ENCODE measurements around the gene SEPTIN5.
A peak's percentile ranks its signal among the peaks of the same experiment; 100 is the strongest.

SEPTIN5 gene

GRCh38 chr22:19705181-19705934 is 8.9 kb upstream of the SEPTIN5 start:
- no peak for DNase-seq (ENCODE audit: low spot score)

GRCh38 chr22:19706661-19707151 is 7.6 kb upstream of the SEPTIN5 start:
- DNase-seq (ENCODE audit: low spot score): no peak

- DNase-seq (ENCODE audit: low spot score): no peak
Observed at GRCh38 chr22:19707347-19708290, 6.7 kb upstream of the SEPTIN5 start.

DNA sequence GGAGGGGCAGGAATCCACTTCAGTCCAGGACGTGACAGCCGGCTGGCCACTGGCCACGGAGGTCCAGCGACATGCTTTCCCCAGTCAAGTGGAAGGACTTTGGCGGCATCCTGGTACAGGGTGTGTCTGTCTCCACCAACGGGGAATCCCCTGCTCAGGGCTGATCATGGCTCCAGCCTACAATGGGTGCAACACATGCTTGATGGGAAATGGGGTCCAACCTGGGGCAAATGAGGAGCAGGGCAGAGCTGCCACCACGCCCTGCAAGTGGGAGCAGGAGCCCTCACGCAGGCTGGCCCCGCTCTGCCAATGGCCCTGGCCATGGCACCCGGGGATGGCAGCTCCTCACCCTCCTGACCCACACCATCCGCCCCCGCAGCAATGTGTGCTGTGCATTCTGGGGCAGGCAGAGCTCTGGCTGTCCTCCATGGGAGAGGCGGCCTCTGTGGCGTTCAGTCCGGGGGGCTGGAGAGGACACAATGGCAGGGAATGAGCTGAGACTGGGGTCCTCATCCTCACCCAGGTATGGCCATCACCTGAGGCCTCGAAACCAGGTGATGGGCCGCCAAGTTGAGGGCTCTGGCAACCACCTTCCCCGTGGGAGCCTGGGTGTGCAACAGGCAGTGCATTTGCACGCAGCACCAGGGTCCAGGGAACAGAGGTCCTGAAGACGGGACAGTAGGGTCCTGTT is 5.8 kb upstream of the SEPTIN5 start:
- DNase-seq (ENCODE audit: low spot score): no peak

GRCh38 chr22:19709063-19709769 is 5.1 kb upstream of the SEPTIN5 start:
- no peak for DNase-seq (ENCODE audit: low spot score)

DNA sequence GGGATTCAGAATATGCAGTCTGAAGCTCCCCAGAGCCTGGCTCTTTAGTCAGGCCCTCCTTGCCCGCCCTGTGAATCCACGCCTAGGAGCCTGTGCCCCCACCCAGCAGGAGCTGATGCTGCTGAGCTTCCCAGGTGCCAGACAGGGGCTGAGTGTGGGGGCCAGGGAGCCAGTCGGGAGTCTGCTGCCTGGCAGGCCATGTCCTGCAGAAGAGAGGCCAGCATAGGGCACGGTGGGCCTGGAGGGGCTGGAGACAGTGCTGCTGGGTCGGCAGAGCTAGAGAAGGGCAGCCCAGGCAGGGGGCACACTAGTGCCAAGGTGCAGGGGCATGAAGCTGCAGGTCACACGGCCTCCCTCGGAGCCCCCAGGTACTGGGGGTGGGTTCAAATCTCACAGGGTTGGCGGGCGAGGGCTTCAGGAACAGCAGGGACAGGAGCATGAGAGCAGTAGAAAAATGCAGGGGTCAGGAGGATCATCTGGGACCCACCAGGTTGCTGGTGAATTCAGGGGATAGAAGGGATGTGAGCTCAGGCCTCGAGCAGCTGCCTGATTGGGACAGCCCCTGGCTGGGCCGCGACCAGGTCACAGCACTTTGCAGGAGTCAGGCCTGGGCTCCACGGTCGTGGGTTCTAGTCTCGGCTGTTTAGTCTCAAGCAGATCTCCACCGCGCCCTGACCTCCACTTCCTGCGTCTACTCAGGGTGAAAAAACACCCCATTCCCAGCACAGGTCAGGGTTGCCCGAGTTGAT is 4.1 kb upstream of the SEPTIN5 start:
- DNase-seq (ENCODE audit: low spot score): no peak

- no peak for DNase-seq (ENCODE audit: low spot score)
Observed at GRCh38 chr22:19710769-19711106, 3.6 kb upstream of the SEPTIN5 start.

DNA sequence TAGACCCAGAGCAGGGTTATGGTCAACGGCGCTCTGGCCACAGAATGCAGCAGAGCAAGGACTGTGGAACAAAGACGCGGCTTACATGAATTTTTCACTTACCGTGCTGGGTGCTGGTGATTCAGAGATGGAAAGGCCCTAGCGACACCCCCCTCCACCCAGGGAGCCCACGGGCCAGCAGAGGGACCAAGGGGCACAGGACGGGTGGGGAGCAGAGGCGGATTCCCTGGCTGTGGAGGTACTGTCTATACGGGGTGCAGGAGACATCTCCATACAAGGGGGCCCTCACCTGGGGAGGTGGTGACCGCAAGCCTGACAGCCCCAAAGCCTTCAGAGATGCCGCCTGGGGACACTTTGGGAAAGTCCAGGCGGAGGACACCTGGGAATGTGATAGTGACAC is 1.1 kb upstream of the SEPTIN5 start:
- no peak for DNase-seq (ENCODE audit: low spot score)

DNA sequence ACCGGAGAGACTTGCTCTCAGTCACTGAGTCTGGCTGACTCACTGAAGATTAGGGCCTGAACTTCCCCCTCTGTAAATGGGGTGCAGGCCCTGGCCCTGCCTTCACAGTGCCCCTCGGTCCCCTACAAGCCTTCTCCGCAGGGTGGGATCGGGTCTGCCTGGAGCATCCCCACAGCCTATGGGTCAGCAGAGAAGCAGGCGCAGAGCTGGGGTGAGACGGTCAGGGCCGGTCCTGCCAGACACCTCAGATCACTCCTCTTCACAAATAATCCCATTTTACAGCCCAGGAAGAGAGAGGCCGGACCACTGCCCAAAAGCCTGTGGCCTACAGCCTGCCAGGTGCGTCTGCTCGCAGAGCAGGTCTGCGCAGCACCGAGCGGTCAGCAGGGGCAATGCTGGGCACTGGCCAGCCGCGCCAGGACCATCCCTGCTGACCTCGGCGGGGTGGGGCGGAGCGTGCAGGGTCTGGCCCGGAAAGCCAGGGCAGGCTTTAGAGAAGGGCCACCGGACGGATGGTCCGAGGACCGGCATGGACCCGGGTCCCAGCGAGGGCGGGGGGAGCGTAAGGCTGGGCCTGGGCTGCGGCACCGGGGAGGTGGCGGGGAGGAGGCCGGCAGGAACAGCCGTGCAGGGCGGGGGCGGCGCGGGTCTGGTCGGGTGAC is 522 bp upstream of the SEPTIN5 start:
- peak; percentile 37 for DNase-seq (ENCODE audit: low spot score)

- no peak for DNase-seq (ENCODE audit: low spot score)
Observed at GRCh38 chr22:19715188-19715930, 1.1 kb downstream of the SEPTIN5 start.

GRCh38 chr22:19716041-19716828 is 1.9 kb downstream of the SEPTIN5 start:
- no peak for DNase-seq (ENCODE audit: low spot score)

GRCh38 chr22:19716829-19717105 is 2.5 kb downstream of the SEPTIN5 start:
- DNase-seq (ENCODE audit: low spot score): no peak

DNA sequence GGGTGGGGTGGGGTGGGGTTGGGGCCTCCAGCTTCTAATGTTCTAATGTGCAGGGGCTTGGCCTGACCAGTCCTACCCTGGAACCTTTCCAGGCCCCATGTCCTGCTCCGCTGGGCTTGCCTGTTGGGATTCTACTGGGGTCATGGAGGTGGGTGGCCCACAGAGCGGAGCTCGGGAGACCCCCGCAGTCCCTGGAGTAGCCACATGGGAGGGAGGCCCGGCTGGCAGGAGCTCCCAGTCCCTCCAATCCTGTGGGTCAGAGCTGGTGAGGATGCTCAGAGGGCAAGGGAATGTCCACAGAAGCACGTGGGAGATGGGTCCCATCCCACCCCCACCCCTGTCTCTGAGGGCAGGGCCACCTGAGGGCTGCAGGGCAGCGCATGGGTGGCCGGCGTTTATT is 2.9 kb downstream of the SEPTIN5 start:
- DNase-seq (ENCODE audit: low spot score): peak; percentile 23

GRCh38 chr22:19717691-19718455 is 3.6 kb downstream of the SEPTIN5 start:
- DNase-seq (ENCODE audit: low spot score): peak; percentile 93

GRCh38 chr22:19718456-19719049 is 4.2 kb downstream of the SEPTIN5 start:
- no peak for DNase-seq (ENCODE audit: low spot score)

DNA sequence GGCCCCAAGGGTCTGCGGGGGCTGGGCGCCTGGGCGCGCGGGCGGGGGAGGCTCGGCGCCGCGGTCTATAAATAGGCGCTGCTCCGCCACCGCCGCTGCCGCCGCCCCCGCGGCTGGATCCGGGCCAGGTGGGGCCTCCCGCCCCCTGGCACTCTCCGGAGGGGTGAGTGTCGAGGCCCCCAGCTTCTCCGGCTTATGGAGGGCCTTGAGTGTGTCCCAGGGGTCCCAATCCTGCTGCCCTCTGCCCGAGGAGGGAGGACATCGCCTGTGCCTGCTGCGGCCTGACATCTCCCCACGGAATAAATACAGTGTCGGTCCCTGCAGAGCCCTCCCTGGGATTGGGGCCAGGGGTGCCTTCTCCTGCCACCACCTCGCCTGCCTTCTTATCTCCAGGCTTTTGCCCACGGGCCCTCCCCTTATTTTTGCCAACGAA is 4.8 kb downstream of the SEPTIN5 start:
- DNase-seq (ENCODE audit: low spot score): no peak

- no peak for DNase-seq (ENCODE audit: low spot score)
Observed at GRCh38 chr22:19719488-19720021, 5.3 kb downstream of the SEPTIN5 start.

Measured in hepatic stellate cell (primary cell).